Fibroblast of lung (primary cell): ENCODE measurements around the gene SPAG9. TPM values are rescaled to one million over a fixed set of nuclear protein-coding genes. Genes with fewer than 3 reads are reported as not detected.

Experiments
- DNase-seq, 2 donors: peaks; one replicate each; pipeline versions ENCODE4 v3.0.0 to v3.0.0-alpha.2; 2010; ENCODE audit warnings: low read depth in 2 of 2
- H2AFZ ChIP-seq: 2 replicates; pipeline ENCODE4 v1.5.1; 2012; ENCODE audit warnings: low read length, control low read depth, inconsistent platforms
- H3K27ac ChIP-seq: 2 replicates; pipeline ENCODE4 v1.5.1; 2011; ENCODE audit warnings: low read length, control low read depth; ENCODE audit not compliant: insufficient read depth
- H3K27me3 ChIP-seq: 2 replicates; pipeline ENCODE4 v1.5.1; 2011; ENCODE audit warnings: mild to moderate bottlenecking, low read length; ENCODE audit not compliant: control insufficient read depth, insufficient read depth
- H3K36me3 ChIP-seq: 2 replicates; pipeline ENCODE4 v1.5.1; 2011; ENCODE audit warnings: low read length; ENCODE audit not compliant: control insufficient read depth, insufficient read depth
- H3K4me1 ChIP-seq: 2 replicates; pipeline ENCODE4 v1.5.1; 2011; ENCODE audit warnings: low read length; ENCODE audit not compliant: control insufficient read depth, insufficient read depth; ENCODE audit errors: extremely low read depth
- H3K4me2 ChIP-seq: 2 replicates; pipeline ENCODE4 v1.5.1; 2011; ENCODE audit warnings: low read length, control low read depth; ENCODE audit not compliant: insufficient read depth; ENCODE audit errors: extremely low read depth
- H3K4me3 ChIP-seq, 4 experiments: fragments of 200-600 bp in 1 of 4; sonication (generic) in 1 of 4; replicated peaks in 1 of 4; 2 replicates each; pipeline ENCODE4 v1.5.1; 2011 to 2016; ENCODE audit warnings: low read length in 4 of 4, low read depth in 3 of 4, mild to moderate bottlenecking in 3 of 4, control low read depth in 2 of 4, inconsistent platforms in 1 of 4, mixed read lengths in 1 of 4; ENCODE audit not compliant: insufficient read depth in 1 of 4; ENCODE audit errors: control extremely low read depth in 1 of 4
- H3K79me2 ChIP-seq: 2 replicates; pipeline ENCODE4 v1.5.1; 2012; ENCODE audit warnings: mild to moderate bottlenecking, low read length, inconsistent platforms; ENCODE audit not compliant: control insufficient read depth, insufficient read depth
- H3K9ac ChIP-seq: 2 replicates; pipeline ENCODE4 v1.5.1; 2011; ENCODE audit warnings: mild to moderate bottlenecking, low read length, control low read depth; ENCODE audit not compliant: insufficient read depth
- H3K9me3 ChIP-seq: 2 replicates; pipeline ENCODE4 v1.5.1; 2012; ENCODE audit warnings: low read depth, low read length; ENCODE audit not compliant: control insufficient read depth, insufficient read depth
- H4K20me1 ChIP-seq: 2 replicates; pipeline ENCODE4 v1.5.1; 2011; ENCODE audit warnings: low read length; ENCODE audit not compliant: control insufficient read depth, insufficient read depth; ENCODE audit errors: extremely low read depth
- EZH2 ChIP-seq: IDR thresholded peaks from 2 replicates; pipeline ENCODE4 v1.5.1; 2012; ENCODE audit warnings: low read length, control low read depth, mild to moderate bottlenecking; ENCODE audit errors: missing control alignments
- polyA plus RNA-seq, 2 donors: library from polyadenylated mRNA; depleted of rRNA in 1 of 2; stranded (reverse) in 1 of 2; unstranded in 1 of 2; fragments of >200 nt; gene quantifications; 2 replicates each; pipeline ENCODE4 v1.2.1, GENCODE V29; 2011 to 2012; ENCODE audit warnings: missing spikeins in 1 of 2
- total RNA-seq: library from RNA; depleted of rRNA; stranded (reverse); fragments of >200 nt; gene quantifications from 2 replicates; pipeline ENCODE4 v1.2.1, GENCODE V29; 2014
- TF ChIP-seq, protein P1 (sequence below), 2 donors: IDR thresholded peaks in 1 of 2; conservative IDR thresholded peaks in 1 of 2; 1 replicate in 1 of 2; 2 replicates in 1 of 2; pipeline ENCODE4 v1.5.1; 2011 to 2012; ENCODE audit warnings: low read length in 2 of 2, control low read depth in 1 of 2, inconsistent platforms in 1 of 2, low read depth in 1 of 2, mild to moderate bottlenecking in 1 of 2

The SPAG9 gene
- total and polyA plus RNA-seq, 2 donors (not counting 1 experiment from before 2014, with no cell fraction given), result 49.8 to 126 TPM

DNA sequence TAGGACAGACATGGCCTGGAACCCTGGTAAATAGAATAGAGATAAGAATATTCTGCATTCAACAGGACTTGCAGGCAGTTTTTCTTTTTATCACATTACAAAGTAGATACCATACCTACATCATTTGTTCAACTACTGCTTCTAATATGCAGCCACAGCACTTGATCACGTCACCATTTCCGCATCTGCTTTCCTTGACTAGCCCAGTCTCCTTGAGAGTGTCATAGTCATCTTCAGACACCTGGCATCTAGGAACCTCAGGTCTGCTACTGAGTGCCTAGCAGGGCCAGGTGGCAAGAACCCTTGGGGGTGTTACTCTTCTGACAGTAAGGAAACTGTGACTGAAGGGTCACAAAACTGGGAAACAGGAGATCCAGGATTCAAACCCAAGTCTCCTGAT, 161.3 kb downstream of the SPAG9 start:
- H3K4me1 ChIP-seq, result peaks cover 4% of the 10 kb centered on the region
- H3K9me3 ChIP-seq, result no peaks in the 10 kb centered on the region
- H3K79me2 ChIP-seq, result no peaks in the 10 kb centered on the region
- H3K36me3 ChIP-seq, result no peaks in the 10 kb centered on the region
- no peak overlapping the region for H3K4me2 ChIP-seq
- TF ChIP-seq, protein P1, sequence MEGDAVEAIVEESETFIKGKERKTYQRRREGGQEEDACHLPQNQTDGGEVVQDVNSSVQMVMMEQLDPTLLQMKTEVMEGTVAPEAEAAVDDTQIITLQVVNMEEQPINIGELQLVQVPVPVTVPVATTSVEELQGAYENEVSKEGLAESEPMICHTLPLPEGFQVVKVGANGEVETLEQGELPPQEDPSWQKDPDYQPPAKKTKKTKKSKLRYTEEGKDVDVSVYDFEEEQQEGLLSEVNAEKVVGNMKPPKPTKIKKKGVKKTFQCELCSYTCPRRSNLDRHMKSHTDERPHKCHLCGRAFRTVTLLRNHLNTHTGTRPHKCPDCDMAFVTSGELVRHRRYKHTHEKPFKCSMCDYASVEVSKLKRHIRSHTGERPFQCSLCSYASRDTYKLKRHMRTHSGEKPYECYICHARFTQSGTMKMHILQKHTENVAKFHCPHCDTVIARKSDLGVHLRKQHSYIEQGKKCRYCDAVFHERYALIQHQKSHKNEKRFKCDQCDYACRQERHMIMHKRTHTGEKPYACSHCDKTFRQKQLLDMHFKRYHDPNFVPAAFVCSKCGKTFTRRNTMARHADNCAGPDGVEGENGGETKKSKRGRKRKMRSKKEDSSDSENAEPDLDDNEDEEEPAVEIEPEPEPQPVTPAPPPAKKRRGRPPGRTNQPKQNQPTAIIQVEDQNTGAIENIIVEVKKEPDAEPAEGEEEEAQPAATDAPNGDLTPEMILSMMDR (conservative IDR thresholded peaks at IDR 0.05 in 1 of 2, IDR thresholded peaks at IDR 0.05 in 1 of 2; ENCODE audit: low read depth in 1 of 2, low read length in 2 of 2), result no peak
- no peak for TF ChIP-seq EZH2
- H3K9ac ChIP-seq, result no peak overlapping the region
- no peak overlapping the region for H3K4me3 ChIP-seq
- no peak overlapping the region for H3K27ac ChIP-seq
- H2AFZ ChIP-seq, result no peak overlapping the region
- H3K27me3 ChIP-seq, result no peaks in the 10 kb centered on the region
- no peak for DNase-seq
- H4K20me1 ChIP-seq, result no peaks in the 10 kb centered on the region

DNA sequence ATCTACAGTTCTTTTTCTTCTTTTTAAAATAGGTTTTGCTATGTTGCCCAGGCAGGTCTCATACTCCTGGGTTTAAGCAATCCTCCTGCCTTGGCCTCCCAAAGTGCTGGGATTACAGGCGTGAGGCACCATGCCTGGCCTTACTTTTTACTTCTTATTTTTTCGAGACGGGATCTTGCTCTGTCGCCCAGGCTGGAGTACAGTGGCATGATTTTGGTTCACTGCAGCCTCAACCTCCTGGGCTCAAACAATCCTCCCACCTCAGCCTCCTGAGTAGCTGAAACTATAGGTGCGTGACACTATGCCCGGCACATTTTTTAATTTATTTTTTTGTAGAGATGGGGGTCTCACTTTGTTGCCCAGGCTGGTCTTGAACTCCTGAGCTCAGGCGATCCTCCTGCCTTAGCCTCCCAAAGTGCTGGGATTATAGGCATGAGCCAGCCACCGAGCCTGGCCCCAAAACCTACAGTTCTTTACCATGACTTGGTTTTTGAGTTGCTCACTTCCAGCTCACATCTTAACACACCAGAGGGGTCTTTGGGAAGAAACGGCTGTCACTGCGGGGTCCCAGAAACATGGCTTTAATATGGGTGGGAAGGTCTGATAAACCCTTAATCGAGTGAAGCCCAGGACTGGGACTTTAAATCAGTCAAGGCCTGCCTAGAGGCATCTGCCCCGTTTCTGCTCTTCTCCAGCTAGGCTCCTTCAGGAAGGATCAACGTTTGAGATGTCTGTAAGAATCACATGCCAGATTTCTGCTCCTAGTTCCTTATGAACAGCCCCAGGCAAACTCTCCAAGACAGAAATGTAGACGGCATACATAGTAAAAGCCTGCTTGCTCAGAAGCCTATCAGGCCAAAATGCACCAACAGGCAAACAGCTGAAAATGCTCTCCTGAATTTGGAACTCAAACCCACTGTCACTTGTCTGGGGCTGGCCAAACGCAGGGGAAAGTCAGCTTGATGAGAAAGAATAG, 162.8 kb downstream of the SPAG9 start:
- Histone ChIP-seq H3K27ac (no peak overlapping the region), H3K27me3 (no peaks in the 10 kb centered on the region), H3K4me1 (peaks cover 10% of the 10 kb centered on the region), H3K9me3 (no peaks in the 10 kb centered on the region), H3K4me2 (no peak overlapping the region), H3K79me2 (no peaks in the 10 kb centered on the region), H3K4me3 (no peak overlapping the region), H3K9ac (no peak overlapping the region), H3K36me3 (no peaks in the 10 kb centered on the region), H2AFZ (no peak overlapping the region), H4K20me1 (no peaks in the 10 kb centered on the region)
- TF ChIP-seq, protein P1 (conservative IDR thresholded peaks at IDR 0.05 in 1 of 2, IDR thresholded peaks at IDR 0.05 in 1 of 2; ENCODE audit: low read depth in 1 of 2, low read length in 2 of 2), result no peak
- no peak for TF ChIP-seq EZH2
- DNase-seq, result no peak

DNA sequence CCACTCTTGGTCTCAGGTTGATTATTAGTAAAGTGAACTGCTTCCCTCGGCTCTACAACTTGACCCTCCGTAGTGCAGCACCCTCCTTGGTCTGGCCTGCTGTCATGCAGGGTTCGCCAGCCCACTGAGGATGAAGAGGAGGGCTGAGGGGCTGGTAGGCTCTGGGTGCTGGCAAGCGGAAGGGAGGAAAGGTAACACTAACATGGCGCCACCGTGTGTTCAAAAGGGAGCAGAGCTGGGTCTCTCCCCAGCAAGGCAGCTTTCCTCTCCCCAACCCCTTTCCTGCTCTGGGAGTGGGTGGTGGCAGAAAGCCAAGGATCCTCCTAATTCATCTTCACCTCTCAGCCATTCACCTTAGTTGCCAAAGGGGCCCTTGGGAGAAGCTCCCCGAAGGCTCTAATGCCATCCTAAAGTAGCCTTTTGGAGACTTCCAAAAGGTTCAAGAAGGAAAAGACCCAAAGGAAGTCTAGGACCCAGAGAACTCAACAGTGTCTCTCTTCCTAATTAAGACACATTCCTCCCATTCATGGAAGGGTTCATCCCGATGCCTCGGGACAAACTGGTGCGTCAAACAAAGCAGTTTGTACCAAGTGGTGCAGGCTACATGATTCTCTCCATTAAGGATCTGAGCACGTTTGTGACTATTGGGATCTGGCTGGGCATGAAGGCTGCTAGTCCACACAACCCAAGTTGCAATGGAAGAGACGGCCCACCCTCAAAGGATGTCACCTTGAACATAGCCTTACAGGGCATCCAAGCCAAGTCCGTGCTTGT, 163.7 kb downstream of the SPAG9 start:
- H3K9ac ChIP-seq, result no peak overlapping the region

More for the DNA sequence above, 163.7 kb downstream of the SPAG9 start:
- peaks cover 12% of the 10 kb centered on the region for H3K4me1 ChIP-seq
- no peaks in the 10 kb centered on the region for H3K27me3 ChIP-seq
- H3K79me2 ChIP-seq, result no peaks in the 10 kb centered on the region
- TF ChIP-seq, protein P1 (conservative IDR thresholded peaks at IDR 0.05 in 1 of 2, IDR thresholded peaks at IDR 0.05 in 1 of 2; ENCODE audit: low read depth in 1 of 2, low read length in 2 of 2), result peak; percentile 55 to 83
- TF ChIP-seq EZH2, result no peak
- no peaks in the 10 kb centered on the region for H4K20me1 ChIP-seq
- no peak overlapping the region for H3K27ac ChIP-seq
- peak; percentile 48 to 56 for DNase-seq
- H3K4me2 ChIP-seq, result no peak overlapping the region
- no peaks in the 10 kb centered on the region for H3K9me3 ChIP-seq
- H3K36me3 ChIP-seq, result no peaks in the 10 kb centered on the region
- no peak overlapping the region for H2AFZ ChIP-seq
- H3K4me3 ChIP-seq, result no peak overlapping the region
